OCI-M2 (cell line): ENCODE results near the gene HOXC13.

Experiments
- DNase-seq: peaks from one replicate; lab custom pipeline; 2025; ENCODE audit not compliant: unreplicated experiment; lab: John Stamatoyannopoulos, UW

Gene HOXC13

DNA sequence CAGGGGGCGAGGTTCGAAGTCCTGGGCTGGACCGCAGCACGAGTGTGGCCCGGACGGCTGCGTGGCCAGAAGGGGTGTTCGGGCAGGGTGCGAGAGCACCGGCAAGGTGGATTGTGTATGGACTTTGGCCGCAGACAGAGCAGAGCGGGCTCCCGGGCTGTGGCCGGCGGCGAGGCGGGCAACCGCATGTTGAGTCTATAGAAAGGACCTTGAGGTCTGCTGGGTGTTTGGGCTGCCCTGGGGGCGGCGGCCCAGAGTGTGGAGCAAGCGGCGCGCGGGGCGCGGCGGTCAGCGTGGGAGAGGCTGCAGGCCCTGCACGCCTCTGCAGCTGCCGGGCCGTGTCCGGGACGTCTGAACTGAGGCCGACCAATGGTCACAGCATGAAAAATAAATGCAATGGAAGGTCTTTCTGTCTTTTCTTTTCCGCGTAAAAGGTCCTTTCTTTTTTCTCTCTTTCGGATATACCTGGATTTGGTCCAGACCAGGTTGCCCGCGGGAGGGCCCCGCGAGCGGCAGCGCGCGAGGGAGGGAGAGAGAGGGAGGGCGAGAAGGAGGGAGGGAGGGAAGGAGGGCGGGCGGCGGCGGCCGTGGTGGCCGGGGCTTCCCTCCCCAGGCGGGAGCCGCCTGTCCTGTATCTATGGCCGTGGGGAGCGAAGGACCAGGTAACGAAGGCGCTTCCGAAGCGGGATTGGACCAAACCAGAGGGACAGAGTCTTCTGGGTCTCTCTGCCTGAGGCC is 55.8 kb downstream of the HOXC13 start:
- DNase-seq, result no peak

DNA sequence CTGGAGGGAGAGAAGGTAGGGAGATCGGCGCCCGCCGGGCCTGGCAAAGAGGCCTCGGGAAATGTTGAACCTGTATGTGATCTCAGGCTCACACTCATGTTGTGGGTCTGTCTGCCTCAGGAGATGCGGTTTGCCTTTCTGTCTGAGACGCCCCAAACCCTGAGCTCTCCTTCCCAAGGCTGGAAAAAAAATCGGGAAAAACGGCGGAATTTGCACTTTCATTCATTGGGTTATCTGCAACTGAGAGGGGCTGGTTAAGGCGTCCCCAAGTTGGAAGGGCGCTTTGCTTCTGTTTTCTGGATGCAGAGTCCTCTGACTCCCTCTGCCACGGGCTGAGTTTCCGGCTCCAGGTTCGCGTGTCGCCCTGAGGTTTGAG is 56.4 kb downstream of the HOXC13 start:
- no peak for DNase-seq

DNA sequence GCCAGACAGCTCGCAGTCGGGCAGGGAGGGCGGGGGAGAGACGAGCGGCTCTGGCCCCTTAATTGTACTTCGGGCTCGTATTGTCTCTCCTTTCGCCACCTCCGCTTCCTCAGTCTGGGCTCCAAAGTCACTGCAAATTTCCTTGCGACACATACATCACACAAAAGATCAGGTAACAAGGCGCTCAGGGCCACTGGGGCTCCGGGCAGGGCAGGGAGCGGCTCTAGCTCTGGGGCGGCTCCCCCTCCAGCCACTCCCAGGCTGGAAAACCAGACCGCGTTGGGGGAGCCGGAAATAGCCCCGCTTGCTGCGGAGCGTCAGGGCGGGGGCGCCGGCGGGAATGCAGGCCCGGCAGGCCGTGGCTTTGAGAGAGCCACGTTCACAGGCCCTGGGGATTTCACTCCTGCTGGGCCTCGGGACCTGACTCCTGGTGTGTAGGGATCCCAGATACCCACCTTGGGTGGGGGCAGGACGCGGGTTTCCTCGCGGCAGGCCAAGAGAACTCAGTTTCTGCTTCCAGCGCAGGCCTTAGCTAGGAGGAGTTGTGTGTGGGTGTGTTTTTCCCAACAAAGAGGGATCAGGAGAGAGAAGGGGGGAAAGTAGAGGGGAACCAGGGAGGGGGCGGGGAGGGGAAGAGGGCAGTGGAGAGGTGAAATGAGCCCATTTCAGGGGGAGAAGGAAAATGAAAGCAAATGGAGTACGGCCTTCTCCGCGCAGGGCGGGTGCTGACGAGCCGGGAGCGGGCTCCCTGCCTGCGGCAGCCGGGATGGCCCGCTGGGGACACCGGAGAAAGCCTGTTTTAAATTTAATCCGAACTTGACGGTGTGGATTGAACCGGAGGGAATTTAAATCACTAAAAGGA is 57.0 kb downstream of the HOXC13 start:
- DNase-seq, result no peak
